ENCODE data around the gene RBM4B. TPM values are rescaled to one million over a fixed set of nuclear protein-coding genes. Genes with fewer than 3 reads are reported as not detected.

RBM4B gene
- total RNA-seq, 1 experiment from 2014 or later: 9.5 TPM

DNA sequence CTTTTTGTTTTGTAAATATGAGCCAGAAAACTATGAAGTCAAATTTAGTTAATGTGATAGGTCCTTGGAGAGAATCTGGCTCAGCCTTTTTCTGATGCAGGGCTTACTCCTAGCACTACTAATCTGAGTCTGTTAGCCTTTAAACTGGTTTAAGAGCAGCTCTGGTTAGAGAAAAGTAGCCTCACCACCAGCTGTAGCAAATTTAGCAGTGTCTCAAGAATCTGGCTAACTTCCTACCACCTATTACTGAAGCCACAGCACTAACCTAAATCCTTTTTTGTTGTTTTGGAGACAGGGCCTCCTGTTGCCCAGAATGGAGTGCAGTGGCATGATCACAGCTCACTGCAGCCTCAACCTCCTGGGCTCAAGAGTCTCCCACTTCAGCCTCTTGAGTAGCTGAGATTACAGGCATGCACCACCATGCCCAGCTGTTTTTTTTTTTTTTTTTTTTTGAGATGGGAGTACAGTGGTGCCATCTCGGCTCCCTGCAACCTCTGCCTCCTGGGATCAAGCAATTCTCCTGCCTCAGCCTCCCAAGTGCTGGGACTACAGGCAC lies 13.9 kb downstream of the RBM4B start:
- CTCF ChIA-PET: no interaction called here
- Mint-ChIP-seq H3K9me3 (ENCODE audit: unreplicated experiment) (no peaks in the 10 kb centered on the region), H3K4me1 (ENCODE audit: insufficient read depth, unreplicated experiment) (peaks cover 6% of the 10 kb centered on the region), H3K27me3 (ENCODE audit: insufficient read depth, unreplicated experiment) (no peaks in the 10 kb centered on the region), H3K4me3 (ENCODE audit: unreplicated experiment) (no peak overlapping the region), H3K36me3 (ENCODE audit: insufficient read depth, unreplicated experiment) (peaks cover 76% of the 10 kb centered on the region), H3K27ac (ENCODE audit: low read depth, unreplicated experiment) (no peak overlapping the region)
- POLR2A ChIA-PET: interaction anchor here (0.6 to 1.9 kb wide), 8 partner anchors 10 to 191 kb away, joined by 3 to 6 read pairs (median 4); partner anchors contain the start of genes DPP3, RBM14 and RBM4
- intact Hi-C loops (cut with micrococcal nuclease): no loop called here
- BruUV-seq (replicated peaks): no TSS peak
- DNase-seq (ENCODE audit: unreplicated experiment): no peak
- TF ChIP-seq, protein P1, sequence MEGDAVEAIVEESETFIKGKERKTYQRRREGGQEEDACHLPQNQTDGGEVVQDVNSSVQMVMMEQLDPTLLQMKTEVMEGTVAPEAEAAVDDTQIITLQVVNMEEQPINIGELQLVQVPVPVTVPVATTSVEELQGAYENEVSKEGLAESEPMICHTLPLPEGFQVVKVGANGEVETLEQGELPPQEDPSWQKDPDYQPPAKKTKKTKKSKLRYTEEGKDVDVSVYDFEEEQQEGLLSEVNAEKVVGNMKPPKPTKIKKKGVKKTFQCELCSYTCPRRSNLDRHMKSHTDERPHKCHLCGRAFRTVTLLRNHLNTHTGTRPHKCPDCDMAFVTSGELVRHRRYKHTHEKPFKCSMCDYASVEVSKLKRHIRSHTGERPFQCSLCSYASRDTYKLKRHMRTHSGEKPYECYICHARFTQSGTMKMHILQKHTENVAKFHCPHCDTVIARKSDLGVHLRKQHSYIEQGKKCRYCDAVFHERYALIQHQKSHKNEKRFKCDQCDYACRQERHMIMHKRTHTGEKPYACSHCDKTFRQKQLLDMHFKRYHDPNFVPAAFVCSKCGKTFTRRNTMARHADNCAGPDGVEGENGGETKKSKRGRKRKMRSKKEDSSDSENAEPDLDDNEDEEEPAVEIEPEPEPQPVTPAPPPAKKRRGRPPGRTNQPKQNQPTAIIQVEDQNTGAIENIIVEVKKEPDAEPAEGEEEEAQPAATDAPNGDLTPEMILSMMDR (IDR thresholded peaks at IDR 0.05; ENCODE audit: unreplicated experiment): no peak

DNA sequence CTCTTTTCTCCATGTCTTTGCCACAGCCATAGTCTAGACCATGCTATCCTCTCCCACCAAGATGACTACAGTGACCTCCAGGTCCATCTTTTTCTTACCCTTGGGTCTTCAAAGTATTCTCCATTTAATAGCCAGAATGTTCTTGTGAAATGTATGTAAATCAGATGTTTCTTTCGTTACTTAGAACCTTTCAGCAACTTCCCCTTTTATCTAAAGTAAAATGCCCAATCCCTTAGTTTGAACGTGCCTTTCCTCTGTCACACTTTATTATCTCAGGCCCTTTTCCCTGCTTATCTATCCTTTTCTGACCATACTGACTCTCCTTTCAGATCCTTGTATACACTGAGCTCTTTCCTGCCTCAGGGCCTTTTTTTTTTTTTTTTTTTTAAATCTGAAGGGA lies 17.9 kb downstream of the RBM4B start:
- intact Hi-C loops (cut with micrococcal nuclease): no loop called here
- TF ChIP-seq, protein P1 (IDR thresholded peaks at IDR 0.05; ENCODE audit: unreplicated experiment): no peak
- DNase-seq (ENCODE audit: unreplicated experiment): no peak
- ChIA-PET POLR2A (interaction anchor here (0.7 to 1.9 kb wide), 3 partner anchors 13 to 42 kb away, joined by 3 to 6 read pairs (median 6); partner anchors contain the start of gene RBM4), CTCF (interaction anchor here (0.6 to 0.8 kb wide), 2 partner anchors 8 to 11 kb away, joined by 3 to 5 read pairs; no protein-coding TSS in a partner anchor)
- Mint-ChIP-seq H3K36me3 (ENCODE audit: insufficient read depth, unreplicated experiment) (peaks cover 76% of the 10 kb centered on the region), H3K4me1 (ENCODE audit: insufficient read depth, unreplicated experiment) (peaks cover 6% of the 10 kb centered on the region), H3K9me3 (ENCODE audit: unreplicated experiment) (no peaks in the 10 kb centered on the region), H3K27ac (ENCODE audit: low read depth, unreplicated experiment) (no peak overlapping the region), H3K27me3 (ENCODE audit: insufficient read depth, unreplicated experiment) (no peaks in the 10 kb centered on the region), H3K4me3 (ENCODE audit: unreplicated experiment) (no peak overlapping the region)
- no TSS peak for BruUV-seq (replicated peaks)

DNA sequence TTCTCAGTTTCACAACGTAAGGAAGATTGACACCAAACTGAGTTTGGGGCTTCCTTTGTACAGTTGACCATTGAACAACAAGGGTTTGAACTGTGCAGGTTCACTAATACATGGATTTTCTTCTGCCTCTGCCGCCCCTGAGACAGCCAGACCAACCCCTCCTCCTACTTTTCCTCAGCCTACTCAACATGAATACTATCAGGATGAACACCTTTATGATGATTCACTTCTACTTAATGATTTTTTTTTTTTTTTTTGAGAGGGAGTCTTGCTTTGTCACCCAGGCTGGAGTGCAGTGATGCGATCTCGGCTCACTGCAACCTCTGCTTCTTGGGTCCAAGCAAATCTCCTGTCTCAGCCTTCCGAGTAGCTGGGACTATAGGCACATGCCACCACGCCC lies 24.6 kb downstream of the RBM4B start:
- TF ChIP-seq, protein P1 (IDR thresholded peaks at IDR 0.05; ENCODE audit: unreplicated experiment): no peak
- ChIA-PET CTCF (interaction anchor here (0.7 kb wide), 1 partner anchor 251 kb away, joined by 3 read pairs; no protein-coding TSS in a partner anchor), POLR2A (interaction anchor here (0.7 to 2.6 kb wide), 4 partner anchors 14 to 107 kb away, joined by 3 to 26 read pairs (median 3); partner anchors contain the start of genes RBM4, RBM4B and ZDHHC24)
- Mint-ChIP-seq H3K4me3 (ENCODE audit: unreplicated experiment) (no peak overlapping the region), H3K9me3 (ENCODE audit: unreplicated experiment) (no peaks in the 10 kb centered on the region), H3K4me1 (ENCODE audit: insufficient read depth, unreplicated experiment) (peaks cover 10% of the 10 kb centered on the region), H3K27ac (ENCODE audit: low read depth, unreplicated experiment) (no peak overlapping the region), H3K36me3 (ENCODE audit: insufficient read depth, unreplicated experiment) (peaks cover 91% of the 10 kb centered on the region), H3K27me3 (ENCODE audit: insufficient read depth, unreplicated experiment) (no peaks in the 10 kb centered on the region)
- BruUV-seq (replicated peaks): no TSS peak
- DNase-seq (ENCODE audit: unreplicated experiment): no peak
- intact Hi-C loops (cut with micrococcal nuclease): no loop called here

DNA sequence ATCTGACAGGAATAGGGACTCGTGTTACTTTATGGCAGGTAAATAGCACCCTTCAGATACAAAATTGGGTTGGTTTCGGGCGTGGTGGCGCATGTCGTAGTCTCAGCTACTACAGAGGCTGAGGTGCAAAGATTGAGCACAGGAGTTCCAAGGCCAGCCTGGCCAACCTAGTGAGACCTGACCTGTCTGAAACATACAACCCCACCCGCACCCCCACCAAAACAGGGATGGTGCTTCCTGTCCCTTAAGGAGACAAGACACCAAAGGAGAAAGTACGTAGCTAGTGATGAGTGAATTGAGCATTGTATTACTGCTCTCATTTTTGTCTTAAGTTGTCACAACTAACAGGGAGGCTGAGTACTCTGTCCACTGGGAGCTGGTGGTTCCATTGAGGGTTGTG lies 25.0 kb downstream of the RBM4B start:
- no TSS peak for BruUV-seq (replicated peaks)
- DNase-seq (ENCODE audit: unreplicated experiment): no peak
- Mint-ChIP-seq H3K4me1 (ENCODE audit: insufficient read depth, unreplicated experiment) (peaks cover 11% of the 10 kb centered on the region), H3K36me3 (ENCODE audit: insufficient read depth, unreplicated experiment) (peaks cover 91% of the 10 kb centered on the region), H3K4me3 (ENCODE audit: unreplicated experiment) (no peak overlapping the region), H3K27me3 (ENCODE audit: insufficient read depth, unreplicated experiment) (no peaks in the 10 kb centered on the region), H3K27ac (ENCODE audit: low read depth, unreplicated experiment) (no peak overlapping the region), H3K9me3 (ENCODE audit: unreplicated experiment) (no peaks in the 10 kb centered on the region)
- ChIA-PET POLR2A (interaction anchor here (0.6 to 2.6 kb wide), 6 partner anchors 11 to 119 kb away, joined by 3 to 26 read pairs (median 3); partner anchors contain the start of genes RBM4, RBM4B and ZDHHC24), CTCF (no interaction called here)
- TF ChIP-seq, protein P1 (IDR thresholded peaks at IDR 0.05; ENCODE audit: unreplicated experiment): no peak
- intact Hi-C loops (cut with micrococcal nuclease): no loop called here
